Astrocyte (in vitro differentiated cells and primary cell): ENCODE measurements around the gene TATDN2. TPM values are rescaled to one million over a fixed set of nuclear protein-coding genes. Genes with fewer than 3 reads are reported as not detected.
A peak's percentile ranks its signal among the peaks of the same experiment; 100 is the strongest.
"Not testable (repeated sequence)": the region's sequence is repeated elsewhere in the genome, so short reads cannot be mapped to it uniquely, and the experiment has no call there.

Experiments
- DNase-seq: peaks from one replicate; pipeline ENCODE4 v3.0.0-alpha.2; 2010; ENCODE audit warnings: low read depth
- FAIRE-seq: peaks from 2 replicates; lab custom pipeline; 2011; peaks lifted over from hg19 to GRCh38; lab: Jason Lieb, UNC
- H2AFZ ChIP-seq: 2 replicates; pipeline ENCODE4 v1.6.0; 2012; ENCODE audit warnings: low read depth, low read length, inconsistent platforms
- H3K27ac ChIP-seq: 2 replicates; pipeline ENCODE4 v1.5.1; 2011; ENCODE audit warnings: low read depth, low read length, inconsistent platforms
- H3K27me3 ChIP-seq: 2 replicates; pipeline ENCODE4 v1.6.0; 2011; ENCODE audit warnings: low read length, inconsistent platforms; ENCODE audit not compliant: insufficient read depth
- H3K36me3 ChIP-seq: 2 replicates; pipeline ENCODE4 v1.5.1; 2011; ENCODE audit warnings: low read length, inconsistent platforms; ENCODE audit not compliant: insufficient read depth
- H3K4me1 ChIP-seq: 2 replicates; pipeline ENCODE4 v1.5.1; 2011; ENCODE audit warnings: low read length, inconsistent platforms; ENCODE audit not compliant: insufficient read depth
- H3K4me2 ChIP-seq: 2 replicates; pipeline ENCODE4 v1.6.0; 2012; ENCODE audit warnings: low read length, inconsistent platforms
- H3K4me3 ChIP-seq: 2 replicates; pipeline ENCODE4 v1.5.1; 2011; ENCODE audit warnings: low read depth, mild to moderate bottlenecking, low read length, inconsistent platforms; ENCODE audit not compliant: insufficient read depth
- H3K79me2 ChIP-seq: 2 replicates; pipeline ENCODE4 v1.6.0; 2012; ENCODE audit warnings: mild to moderate bottlenecking, low read length, inconsistent platforms; ENCODE audit not compliant: insufficient read depth
- H3K9ac ChIP-seq: 2 replicates; pipeline ENCODE4 v1.6.0; 2012; ENCODE audit warnings: mild to moderate bottlenecking, low read length, inconsistent platforms
- H3K9me3 ChIP-seq: 2 replicates; pipeline ENCODE4 v1.5.1; 2012; ENCODE audit warnings: low read depth, mild to moderate bottlenecking, low read length, inconsistent platforms; ENCODE audit not compliant: insufficient read depth
- H4K20me1 ChIP-seq: 2 replicates; pipeline ENCODE4 v1.6.0; 2012; ENCODE audit warnings: low read length, inconsistent platforms; ENCODE audit not compliant: insufficient read depth
- H3K27ac Mint-ChIP-seq: one replicate; pipeline ENCODE4 v1.8.0; 2021; ENCODE audit warnings: mild to moderate bottlenecking, mixed read lengths; ENCODE audit not compliant: unreplicated experiment
- H3K27me3 Mint-ChIP-seq: one replicate; pipeline ENCODE4 v1.8.0; 2021; ENCODE audit warnings: low read depth, mixed read lengths; ENCODE audit not compliant: unreplicated experiment
- H3K36me3 Mint-ChIP-seq: one replicate; pipeline ENCODE4 v1.8.0; 2021; ENCODE audit warnings: low read depth, mixed read lengths; ENCODE audit not compliant: unreplicated experiment
- H3K4me1 Mint-ChIP-seq: one replicate; pipeline ENCODE4 v1.8.0; 2021; ENCODE audit warnings: low read depth, mixed read lengths; ENCODE audit not compliant: unreplicated experiment
- H3K4me3 Mint-ChIP-seq: one replicate; pipeline ENCODE4 v1.8.0; 2021; ENCODE audit warnings: mild to moderate bottlenecking, moderate library complexity, mixed read lengths; ENCODE audit not compliant: unreplicated experiment
- H3K9me3 Mint-ChIP-seq: one replicate; pipeline ENCODE4 v1.8.0; 2021; ENCODE audit warnings: mild to moderate bottlenecking, mixed read lengths; ENCODE audit not compliant: unreplicated experiment
- EZH2 ChIP-seq: IDR thresholded peaks from 2 replicates; pipeline ENCODE4 v1.6.1; 2012; ENCODE audit warnings: mild to moderate bottlenecking, low read length, inconsistent platforms; ENCODE audit not compliant: insufficient read depth
- total RNA-seq: library from RNA; stranded (reverse); gene quantifications from 2 replicates; pipeline ENCODE4 v1.2.1, GENCODE V29; 2021
- TF ChIP-seq, protein P1 (sequence below): IDR thresholded peaks from 2 replicates; pipeline ENCODE4 v1.5.1; 2011; ENCODE audit warnings: low read depth, mild to moderate bottlenecking, inconsistent platforms, low read length, moderate library complexity; ENCODE audit not compliant: insufficient read depth

The TATDN2 gene
- total RNA-seq, 1 donor from 2014 or later: 29.5 TPM

DNA sequence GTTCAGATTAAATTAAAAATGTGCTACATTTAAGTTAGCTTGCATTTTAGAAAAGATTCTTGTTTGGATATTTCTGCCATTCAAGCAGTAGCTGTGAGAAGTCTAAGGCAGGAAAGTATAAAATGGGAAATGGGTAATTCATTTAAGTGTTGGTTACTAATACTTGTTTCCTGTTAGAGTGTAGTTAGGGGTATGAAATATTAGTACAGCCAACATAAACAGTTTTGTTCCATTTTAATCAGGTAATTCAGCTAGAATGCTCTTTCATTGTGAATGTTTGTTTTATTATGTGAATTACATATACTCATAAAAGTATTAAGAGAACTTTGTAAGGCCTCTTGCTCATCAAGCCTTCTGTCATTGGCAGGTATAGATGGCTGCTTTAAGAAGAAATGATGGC, 19.9 kb downstream of the TATDN2 start:
- Histone ChIP-seq H3K36me3 (peaks cover 11% of the 10 kb centered on the region), H3K4me3 (no peak overlapping the region), H3K9me3 (no peaks in the 10 kb centered on the region), H3K9ac (no peak overlapping the region), H3K79me2 (peaks cover 92% of the 10 kb centered on the region), H3K27ac (no peak overlapping the region), H3K27me3 (no peaks in the 10 kb centered on the region), H2AFZ (no peak overlapping the region), H4K20me1 (peaks cover 83% of the 10 kb centered on the region), H3K4me1 (no peaks in the 10 kb centered on the region), H3K4me2 (no peak overlapping the region)
- TF ChIP-seq, protein P1, sequence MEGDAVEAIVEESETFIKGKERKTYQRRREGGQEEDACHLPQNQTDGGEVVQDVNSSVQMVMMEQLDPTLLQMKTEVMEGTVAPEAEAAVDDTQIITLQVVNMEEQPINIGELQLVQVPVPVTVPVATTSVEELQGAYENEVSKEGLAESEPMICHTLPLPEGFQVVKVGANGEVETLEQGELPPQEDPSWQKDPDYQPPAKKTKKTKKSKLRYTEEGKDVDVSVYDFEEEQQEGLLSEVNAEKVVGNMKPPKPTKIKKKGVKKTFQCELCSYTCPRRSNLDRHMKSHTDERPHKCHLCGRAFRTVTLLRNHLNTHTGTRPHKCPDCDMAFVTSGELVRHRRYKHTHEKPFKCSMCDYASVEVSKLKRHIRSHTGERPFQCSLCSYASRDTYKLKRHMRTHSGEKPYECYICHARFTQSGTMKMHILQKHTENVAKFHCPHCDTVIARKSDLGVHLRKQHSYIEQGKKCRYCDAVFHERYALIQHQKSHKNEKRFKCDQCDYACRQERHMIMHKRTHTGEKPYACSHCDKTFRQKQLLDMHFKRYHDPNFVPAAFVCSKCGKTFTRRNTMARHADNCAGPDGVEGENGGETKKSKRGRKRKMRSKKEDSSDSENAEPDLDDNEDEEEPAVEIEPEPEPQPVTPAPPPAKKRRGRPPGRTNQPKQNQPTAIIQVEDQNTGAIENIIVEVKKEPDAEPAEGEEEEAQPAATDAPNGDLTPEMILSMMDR: no peak
- TF ChIP-seq EZH2: no peak
- H3K27ac Mint-ChIP-seq: no peak overlapping the region
- peaks cover 15% of the 10 kb centered on the region for H3K36me3 Mint-ChIP-seq
- H3K4me3 Mint-ChIP-seq: no peak overlapping the region
- H3K4me1 Mint-ChIP-seq: peaks cover 8% of the 10 kb centered on the region
- no peaks in the 10 kb centered on the region for H3K9me3 Mint-ChIP-seq
- H3K27me3 Mint-ChIP-seq: no peaks in the 10 kb centered on the region
- no peak for DNase-seq
- FAIRE-seq: no peak

DNA sequence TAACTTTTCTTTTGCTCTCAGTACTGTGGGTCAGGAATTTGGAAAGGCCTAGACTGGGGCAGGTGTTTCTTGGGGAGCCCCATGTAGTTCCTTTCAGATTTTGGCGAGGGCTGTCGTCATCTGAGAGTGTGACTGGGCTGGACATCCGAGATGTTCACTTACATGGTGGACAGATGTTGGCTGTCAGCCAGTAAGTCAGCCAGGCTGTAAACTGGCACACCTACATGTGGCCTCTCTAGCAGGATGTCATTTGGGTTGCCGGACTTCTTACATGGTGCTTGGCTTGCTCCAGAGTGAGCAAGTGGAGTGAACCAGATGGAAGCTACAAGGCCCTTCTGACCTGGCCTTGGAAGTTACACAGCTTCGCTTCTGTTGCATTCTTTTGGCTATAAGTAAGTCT, 20.7 kb downstream of the TATDN2 start:
- H3K4me3 Mint-ChIP-seq: no peak overlapping the region
- no peak overlapping the region for H3K4me3 ChIP-seq
- DNase-seq: no peak
- H2AFZ ChIP-seq: no peak overlapping the region
- H3K9me3 Mint-ChIP-seq: no peaks in the 10 kb centered on the region
- H3K79me2 ChIP-seq: peaks cover 92% of the 10 kb centered on the region
- no peaks in the 10 kb centered on the region for H3K27me3 ChIP-seq
- H3K4me1 Mint-ChIP-seq: peaks cover 9% of the 10 kb centered on the region
- H3K9ac ChIP-seq: no peak overlapping the region
- H4K20me1 ChIP-seq: peaks cover 84% of the 10 kb centered on the region
- TF ChIP-seq EZH2: no peak
- TF ChIP-seq, protein P1: no peak
- no peak for FAIRE-seq
- no peaks in the 10 kb centered on the region for H3K27me3 Mint-ChIP-seq
- H3K36me3 ChIP-seq: peaks cover 11% of the 10 kb centered on the region
- no peaks in the 10 kb centered on the region for H3K9me3 ChIP-seq
- H3K27ac Mint-ChIP-seq: peak overlapping the region; percentile 41
- H3K4me1 ChIP-seq: peaks cover 2% of the 10 kb centered on the region
- no peak overlapping the region for H3K4me2 ChIP-seq
- peaks cover 15% of the 10 kb centered on the region for H3K36me3 Mint-ChIP-seq
- H3K27ac ChIP-seq: no peak overlapping the region

DNA sequence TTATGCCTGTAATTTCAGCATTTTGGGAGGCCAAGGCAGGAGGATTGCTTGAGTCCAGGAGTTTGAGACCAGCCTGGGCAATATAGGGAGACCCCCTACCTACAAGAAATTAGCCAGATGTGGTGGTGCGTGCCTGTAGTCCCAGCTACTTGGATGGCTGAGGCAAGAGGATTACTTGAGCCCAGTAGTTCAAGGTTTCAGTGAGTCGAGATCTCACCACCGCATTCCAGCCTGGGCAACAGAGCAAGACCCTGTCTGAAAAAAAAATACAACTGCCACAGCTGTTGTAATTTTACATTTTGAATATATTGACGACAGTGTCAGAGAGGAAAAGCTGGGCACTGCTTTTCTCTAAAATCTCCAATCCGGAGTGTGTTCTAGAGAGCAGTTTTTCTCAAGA, 21.2 kb downstream of the TATDN2 start:
- TF ChIP-seq, protein P1: no peak
- TF ChIP-seq EZH2: no peak
- H3K9me3 ChIP-seq: no peaks in the 10 kb centered on the region
- Mint-ChIP-seq H3K9me3 (no peaks in the 10 kb centered on the region), H3K27ac (no peak overlapping the region), H3K4me1 (peaks cover 11% of the 10 kb centered on the region), H3K27me3 (no peaks in the 10 kb centered on the region), H3K4me3 (no peak overlapping the region), H3K36me3 (peaks cover 15% of the 10 kb centered on the region)
- no peak overlapping the region for H3K9ac ChIP-seq
- FAIRE-seq (no peak), DNase-seq (no peak)
- no peak overlapping the region for H3K27ac ChIP-seq
- H4K20me1 ChIP-seq: peaks cover 84% of the 10 kb centered on the region
- H3K4me3 ChIP-seq: no peak overlapping the region
- peaks cover 92% of the 10 kb centered on the region for H3K79me2 ChIP-seq
- H3K27me3 ChIP-seq: no peaks in the 10 kb centered on the region
- peaks cover 4% of the 10 kb centered on the region for H3K4me1 ChIP-seq
- no peak overlapping the region for H2AFZ ChIP-seq
- no peak overlapping the region for H3K4me2 ChIP-seq
- peaks cover 11% of the 10 kb centered on the region for H3K36me3 ChIP-seq

DNA sequence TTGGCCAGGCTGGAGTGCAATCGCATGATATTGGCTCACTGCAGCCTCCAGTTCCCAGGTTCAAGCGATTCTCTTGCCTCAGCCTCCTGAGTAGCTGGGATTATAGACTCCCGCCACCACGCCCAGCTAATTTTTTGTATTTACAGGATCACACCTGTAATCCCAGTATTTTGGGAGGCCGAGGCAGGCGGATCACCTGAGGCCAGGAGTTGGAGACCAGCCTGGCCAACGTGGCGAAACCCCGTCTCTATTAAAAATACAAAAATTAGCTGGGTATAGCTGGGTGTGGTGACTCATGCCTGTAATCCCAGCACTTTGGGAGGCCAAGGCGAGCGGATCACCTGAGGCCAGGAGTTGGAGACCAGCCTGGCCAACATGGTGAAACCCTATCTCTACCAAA, 24.2 kb downstream of the TATDN2 start:
- not testable (repeated sequence) for H3K9me3 Mint-ChIP-seq, H3K27ac Mint-ChIP-seq, H3K27me3 Mint-ChIP-seq, DNase-seq, H3K27ac ChIP-seq, H2AFZ ChIP-seq, H3K4me3 ChIP-seq, H3K27me3 ChIP-seq, H3K4me1 Mint-ChIP-seq, FAIRE-seq, H3K4me1 ChIP-seq, H3K9me3 ChIP-seq, H3K9ac ChIP-seq, H3K4me2 ChIP-seq, H3K4me3 Mint-ChIP-seq
- H4K20me1 ChIP-seq: peaks cover 87% of the 10 kb centered on the region
- peaks cover 93% of the 10 kb centered on the region for H3K79me2 ChIP-seq
- H3K36me3 ChIP-seq: peaks cover 12% of the 10 kb centered on the region
- H3K36me3 Mint-ChIP-seq: peaks cover 20% of the 10 kb centered on the region
